Hematopoietic multipotent progenitor cell treated with erythropoietin and hydrocortisone succinate and interleukin-3 and kit ligand, for 4 days (in vitro differentiated cells): Measurements from ENCODE around the gene PPARD.
"Not testable (repeated sequence)": the region's sequence is repeated elsewhere in the genome, so short reads cannot be mapped to it uniquely, and the experiment has no call there.

Experiments used
- DNase-seq: peaks from one replicate; pipeline ENCODE4 v3.0.0-alpha.2; 2015

Gene PPARD

GRCh38 chr6:35412102-35412501 lies 69.7 kb downstream of the PPARD start:
- DNase-seq, result no peak

GRCh38 chr6:35413911-35414310 lies 71.6 kb downstream of the PPARD start:
- DNase-seq, result no peak

- peak; percentile 60 for DNase-seq
These were observed 72.9 kb downstream of the PPARD start for GRCh38 chr6:35415065-35415891.

- peak; percentile 79 for DNase-seq
These were observed 75.8 kb downstream of the PPARD start for GRCh38 chr6:35417979-35418661.

- DNase-seq, result peak; percentile 57
These were observed 77.1 kb downstream of the PPARD start for GRCh38 chr6:35419417-35419816.

- no peak for DNase-seq
These were observed 77.6 kb downstream of the PPARD start for GRCh38 chr6:35419961-35420360.

GRCh38 chr6:35425284-35425683 lies 82.9 kb downstream of the PPARD start:
- no peak for DNase-seq

- DNase-seq, result no peak
These were observed 83.7 kb downstream of the PPARD start for GRCh38 chr6:35426074-35426473.

GRCh38 chr6:35427435-35427834 lies 85.1 kb downstream of the PPARD start:
- DNase-seq, result no peak

GRCh38 chr6:35427851-35428321 lies 85.5 kb downstream of the PPARD start:
- DNase-seq, result no peak

GRCh38 chr6:35428421-35429149 lies 86.2 kb downstream of the PPARD start:
- DNase-seq, result no peak

- no peak for DNase-seq
These were observed 87.1 kb downstream of the PPARD start for GRCh38 chr6:35429463-35429862.

- DNase-seq, result no peak
These were observed 89.9 kb downstream of the PPARD start for GRCh38 chr6:35432291-35432690.

GRCh38 chr6:35432702-35433101 lies 90.3 kb downstream of the PPARD start:
- not testable (repeated sequence) for DNase-seq

- no peak for DNase-seq
These were observed 92.9 kb downstream of the PPARD start for GRCh38 chr6:35435074-35435837.

GRCh38 chr6:35436071-35436857 lies 93.9 kb downstream of the PPARD start:
- no peak for DNase-seq

GRCh38 chr6:35438378-35439065 lies 96.2 kb downstream of the PPARD start:
- DNase-seq, result not testable (repeated sequence)

- peak; percentile 13 for DNase-seq
These were observed 97.0 kb downstream of the PPARD start for GRCh38 chr6:35439308-35439707.

GRCh38 chr6:35441205-35441604 lies 98.8 kb downstream of the PPARD start:
- DNase-seq, result no peak

GRCh38 chr6:35441642-35442041 lies 99.3 kb downstream of the PPARD start:
- no peak for DNase-seq

GRCh38 chr6:35442693-35443092 lies 100.3 kb downstream of the PPARD start:
- DNase-seq, result no peak
